ENCODE data around the gene ADIPOQ. TPM values are rescaled to one million over a fixed set of nuclear protein-coding genes. Genes with fewer than 3 reads are reported as not detected.

The ADIPOQ gene
- total RNA-seq, 2 donors from 2014 or later = 6.8 to 8.8 TPM

GRCh38 chr3:186823386-186823785 is 19.1 kb upstream of the ADIPOQ start:
- no peaks in the 10 kb centered on the region for H3K36me3 ChIP-seq
- peaks cover 11 to 36% of the 10 kb centered on the region in 2 donors for H3K4me1 ChIP-seq (ENCODE audit: control insufficient read depth in 1 of 2, low read depth in 2 of 2)
- no peak overlapping the region for H3K27ac ChIP-seq
- DNase-seq (ENCODE audit: low spot score) (no peak), ATAC-seq (ENCODE audit: insufficient number of reproducible peaks, low FRiP score, low read depth) (no peak)
- H3K9me3 ChIP-seq = no peaks in the 10 kb centered on the region
- no peak overlapping the region for H3K4me3 ChIP-seq
- peaks cover 5% of the 10 kb centered on the region for H3K27me3 ChIP-seq (replicated peaks; ENCODE audit: insufficient read depth)
- no peak for TF ChIP-seq CTCF (IDR thresholded peaks at IDR 0.05)

- Histone ChIP-seq H3K36me3 (no peaks in the 10 kb centered on the region), H3K4me3 (no peak overlapping the region), H3K27me3 (replicated peaks; ENCODE audit: insufficient read depth) (peaks cover 5% of the 10 kb centered on the region), H3K4me1 (ENCODE audit: control insufficient read depth in 1 of 2, low read depth in 2 of 2) (peaks cover 11 to 36% of the 10 kb centered on the region in 2 donors), H3K9me3 (no peaks in the 10 kb centered on the region), H3K27ac (no peak overlapping the region)
- no peak for TF ChIP-seq CTCF (IDR thresholded peaks at IDR 0.05)
- ATAC-seq (ENCODE audit: insufficient number of reproducible peaks, low FRiP score, low read depth) = no peak
- DNase-seq (ENCODE audit: low spot score) = no peak
Observed at GRCh38 chr3:186824430-186825139, 17.9 kb upstream of the ADIPOQ start.

- ATAC-seq (ENCODE audit: insufficient number of reproducible peaks, low FRiP score, low read depth) = no peak
Observed at GRCh38 chr3:186825294-186825821, 17.2 kb upstream of the ADIPOQ start.

GRCh38 chr3:186825872-186826409 is 16.6 kb upstream of the ADIPOQ start:
- H3K36me3 ChIP-seq = no peaks in the 10 kb centered on the region
- H3K27me3 ChIP-seq (replicated peaks; ENCODE audit: insufficient read depth) = peaks cover 5% of the 10 kb centered on the region
- H3K9me3 ChIP-seq = no peaks in the 10 kb centered on the region
- DNase-seq (ENCODE audit: low spot score) (no peak), ATAC-seq (ENCODE audit: insufficient number of reproducible peaks, low FRiP score, low read depth) (no peak)
- TF ChIP-seq CTCF (IDR thresholded peaks at IDR 0.05) = no peak
- peak overlapping the region; percentile 88 for H3K4me3 ChIP-seq
- peaks cover 11 to 36% of the 10 kb centered on the region in 2 donors for H3K4me1 ChIP-seq (ENCODE audit: control insufficient read depth in 1 of 2, low read depth in 2 of 2)
- H3K27ac ChIP-seq = no peak overlapping the region

More at GRCh38 chr3:186825294-186825821, 17.2 kb upstream of the ADIPOQ start:
- no peaks in the 10 kb centered on the region for H3K9me3 ChIP-seq
- no peak for DNase-seq (ENCODE audit: low spot score)
- H3K4me1 ChIP-seq (ENCODE audit: control insufficient read depth in 1 of 2, low read depth in 2 of 2) = peaks cover 11 to 36% of the 10 kb centered on the region in 2 donors
- no peak overlapping the region for H3K27ac ChIP-seq
- H3K36me3 ChIP-seq = no peaks in the 10 kb centered on the region
- H3K27me3 ChIP-seq (replicated peaks; ENCODE audit: insufficient read depth) = peaks cover 5% of the 10 kb centered on the region
- H3K4me3 ChIP-seq = peak overlapping the region; percentile 23
- no peak for TF ChIP-seq CTCF (IDR thresholded peaks at IDR 0.05)

- TF ChIP-seq CTCF (IDR thresholded peaks at IDR 0.05) = no peak
- H3K4me1 ChIP-seq (ENCODE audit: control insufficient read depth in 1 of 2, low read depth in 2 of 2) = peaks cover 11 to 32% of the 10 kb centered on the region in 2 donors
- peak overlapping the region; percentile 88 for H3K4me3 ChIP-seq
- no peaks in the 10 kb centered on the region for H3K36me3 ChIP-seq
- H3K27ac ChIP-seq = no peak overlapping the region
- H3K27me3 ChIP-seq (replicated peaks; ENCODE audit: insufficient read depth) = peaks cover 5% of the 10 kb centered on the region
- DNase-seq (ENCODE audit: low spot score) (no peak), ATAC-seq (ENCODE audit: insufficient number of reproducible peaks, low FRiP score, low read depth) (no peak)
- no peaks in the 10 kb centered on the region for H3K9me3 ChIP-seq
Observed at GRCh38 chr3:186826410-186826975, 16.0 kb upstream of the ADIPOQ start.

Measured in thoracic aorta (tissue), 2 donors.